GM23338 (cell line): ENCODE data around the gene CNTRL. TPM values are rescaled to one million over a fixed set of nuclear protein-coding genes. Genes with fewer than 3 reads are reported as not detected.
"Not testable (repeated sequence)": the region's sequence is repeated elsewhere in the genome, so short reads cannot be mapped to it uniquely, and the experiment has no call there.

Experiments used
- ATAC-seq: fragments of 200-7000 bp; cut with Tn5 transposase; 3 replicates; pipeline ENCODE4 v1.9.1; 2020
- DNase-seq: peaks from one replicate; pipeline ENCODE4 v3.0.0-alpha.2; 2015; ENCODE audit warnings: low spot score
- H2AFZ ChIP-seq: fragments of 200-600 bp; sonication (generic); 2 replicates; pipeline ENCODE4 v1.8.0; 2016; ENCODE audit warnings: antibody characterized with exemption, mild to moderate bottlenecking, moderate library complexity
- H3F3A ChIP-seq: fragments of 200-600 bp; sonication (generic); replicated peaks from 2 replicates; pipeline ENCODE4 v1.8.0; 2017; ENCODE audit warnings: antibody characterized with exemption, mixed run types, low read depth
- H3K27ac ChIP-seq: fragments of 200-600 bp; sonication (generic); 2 replicates; pipeline ENCODE4 v1.6.1; 2016; ENCODE audit warnings: low read depth
- H3K27me3 ChIP-seq: fragments of 200-600 bp; sonication (generic); 2 replicates; pipeline ENCODE4 v1.8.0; 2016; ENCODE audit warnings: mild to moderate bottlenecking, mixed run types, moderate library complexity; ENCODE audit not compliant: insufficient read depth
- H3K36me3 ChIP-seq: fragments of 200-600 bp; sonication (generic); 2 replicates; pipeline ENCODE4 v1.8.0; 2016; ENCODE audit warnings: mild to moderate bottlenecking; ENCODE audit not compliant: insufficient read depth
- H3K4me1 ChIP-seq: fragments of 200-600 bp; sonication (generic); 2 replicates; pipeline ENCODE4 v1.8.0; 2016; ENCODE audit warnings: mild to moderate bottlenecking, moderate library complexity; ENCODE audit not compliant: insufficient read depth
- H3K4me2 ChIP-seq: fragments of 200-600 bp; sonication (generic); 2 replicates; pipeline ENCODE4 v1.7.1; 2017; ENCODE audit warnings: mixed run types
- H3K4me3 ChIP-seq: fragments of 200-600 bp; sonication (generic); 2 replicates; pipeline ENCODE4 v1.6.1; 2016; ENCODE audit warnings: mixed run types
- H3K79me2 ChIP-seq: fragments of 200-600 bp; sonication (generic); replicated peaks from 2 replicates; pipeline ENCODE4 v1.8.0; 2017; ENCODE audit warnings: mild to moderate bottlenecking; ENCODE audit not compliant: insufficient read depth
- H3K9me2 ChIP-seq: fragments of 200-600 bp; sonication (generic); 2 replicates; pipeline ENCODE4 v1.8.0; 2017; ENCODE audit not compliant: insufficient read depth
- H4K20me1 ChIP-seq: fragments of 200-600 bp; sonication (generic); replicated peaks from 2 replicates; pipeline ENCODE4 v1.8.0; 2017; ENCODE audit warnings: mild to moderate bottlenecking; ENCODE audit not compliant: insufficient read depth
- H3K27ac Mint-ChIP-seq: 2 replicates; pipeline ENCODE4 v1.8.0; 2020; ENCODE audit warnings: inconsistent platforms, mild to moderate bottlenecking, moderate library complexity, mixed read lengths
- H3K27me3 Mint-ChIP-seq: 3 replicates; pipeline ENCODE4 v1.8.0; 2022; ENCODE audit warnings: low read depth, mild to moderate bottlenecking, moderate library complexity, mixed read lengths, inconsistent platforms; ENCODE audit not compliant: insufficient read depth, poor library complexity
- H3K36me3 Mint-ChIP-seq: 3 replicates; pipeline ENCODE4 v1.8.0; 2021; ENCODE audit warnings: low read depth, mild to moderate bottlenecking, inconsistent platforms, moderate library complexity, mixed read lengths
- H3K4me1 Mint-ChIP-seq: 3 replicates; pipeline ENCODE4 v1.8.0; 2020; ENCODE audit warnings: mild to moderate bottlenecking, inconsistent platforms, mixed read lengths
- H3K4me3 Mint-ChIP-seq: 3 replicates; pipeline ENCODE4 v1.8.0; 2021; ENCODE audit warnings: moderate library complexity, mild to moderate bottlenecking, inconsistent platforms, mixed read lengths
- H3K9me3 Mint-ChIP-seq: 3 replicates; pipeline ENCODE4 v1.8.0; 2020; ENCODE audit warnings: moderate library complexity, mild to moderate bottlenecking, inconsistent platforms, mixed read lengths
- CREB1 ChIP-seq: fragments of 250-450 bp; sonication (Bioruptor Pico); IDR thresholded peaks from 2 replicates; pipeline ENCODE4 v1.5.0; 2020; ENCODE audit warnings: low read depth, mild to moderate bottlenecking, moderate library complexity
- CTCF ChIP-seq, 2 experiments: fragments of 200-600 bp in 1 of 2; sonication (generic) in 1 of 2; conservative IDR thresholded peaks; 2 replicates each; pipeline versions ENCODE4 v1.5.1 to v1.6.1; 2016 to 2017; ENCODE audit warnings: antibody characterized with exemption in 2 of 2, low read depth in 2 of 2, mild to moderate bottlenecking in 2 of 2, moderate library complexity in 1 of 2
- ETS1 ChIP-seq: IDR thresholded peaks from 2 replicates; pipeline ENCODE4 v1.6.1; 2016; ENCODE audit warnings: antibody characterized with exemption
- JUNB ChIP-seq: IDR thresholded peaks from one replicate; pipeline ENCODE4 v1.6.1; 2016; ENCODE audit warnings: antibody characterized with exemption; ENCODE audit not compliant: unreplicated experiment
- NANOG ChIP-seq: IDR thresholded peaks from 2 replicates; pipeline ENCODE4 v1.6.1; 2016; ENCODE audit warnings: antibody characterized with exemption, borderline replicate concordance
- POLR2AphosphoS5 ChIP-seq: IDR thresholded peaks from 2 replicates; pipeline ENCODE4 v1.6.1; 2016; ENCODE audit warnings: antibody characterized with exemption, low read depth
- STAT1 ChIP-seq: IDR thresholded peaks from one replicate; pipeline ENCODE4 v1.6.1; 2016; ENCODE audit warnings: antibody characterized with exemption; ENCODE audit not compliant: unreplicated experiment
- ZNF114 ChIP-seq: fragments of 250-450 bp; sonication (Bioruptor Pico); IDR thresholded peaks from 2 replicates; pipeline ENCODE4 v1.5.0; 2020; ENCODE audit warnings: mild to moderate bottlenecking, moderate library complexity
- ZNF331 ChIP-seq: fragments of 250-450 bp; sonication (Bioruptor Pico); IDR thresholded peaks from 2 replicates; pipeline ENCODE4 v1.5.0; 2020; ENCODE audit warnings: low read depth, mild to moderate bottlenecking, moderate library complexity
- ZNF462 ChIP-seq: fragments of 250-450 bp; sonication (Bioruptor Pico); IDR thresholded peaks from 2 replicates; pipeline ENCODE4 v1.5.0; 2020; ENCODE audit warnings: mild to moderate bottlenecking, moderate library complexity
- polyA plus RNA-seq: library from polyadenylated mRNA; unstranded; fragments of >200 nt; fragmentation: Nextera tagmentation; extraction: Ambion mirVana; gene quantifications from 2 replicates; pipeline ENCODE4 v1.2.1, GENCODE V29; 2016
- total RNA-seq: library from RNA; depleted of rRNA; stranded (reverse); fragments of >200 nt; shearing (Covaris generic); gene quantifications from 2 replicates; pipeline ENCODE4 v1.2.3, GENCODE V29; 2014
- TF ChIP-seq, protein P1 (sequence below): IDR thresholded peaks from one replicate; pipeline ENCODE4 v1.6.1; 2018; ENCODE audit warnings: antibody characterized with exemption; ENCODE audit not compliant: unreplicated experiment

Gene CNTRL
- total and polyA plus RNA-seq, 2 experiments from 2014 or later: 9.2 to 11.7 TPM

DNA sequence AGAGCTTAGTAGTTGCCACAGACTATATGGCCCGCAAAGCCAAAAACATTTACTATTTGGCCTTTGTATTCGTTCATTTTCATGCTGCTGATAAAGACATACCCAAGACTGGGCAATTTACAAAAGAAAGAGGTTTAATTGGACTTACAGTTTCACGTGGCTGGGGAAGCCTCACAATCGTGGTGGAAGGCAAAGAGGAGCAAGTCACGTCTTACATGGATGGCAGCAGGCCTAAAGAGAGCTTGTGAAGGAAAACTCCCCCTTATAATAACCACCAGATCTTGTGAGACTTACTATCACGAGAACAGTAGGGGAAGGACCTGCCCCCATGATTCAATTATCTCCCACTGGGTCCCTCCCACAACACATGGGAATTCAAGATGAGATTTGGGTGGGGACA, 16.0 kb downstream of the CNTRL start:
- not testable (repeated sequence) for H3K79me2 ChIP-seq, H4K20me1 ChIP-seq, H3K27me3 Mint-ChIP-seq, H3K4me3 Mint-ChIP-seq, H3K9me3 Mint-ChIP-seq, H3K4me1 ChIP-seq, ATAC-seq, DNase-seq, H3K4me1 Mint-ChIP-seq, H3F3A ChIP-seq, H3K27me3 ChIP-seq, H3K9me2 ChIP-seq, H2AFZ ChIP-seq, H3K27ac ChIP-seq, H3K4me3 ChIP-seq, H3K36me3 Mint-ChIP-seq, H3K27ac Mint-ChIP-seq, H3K36me3 ChIP-seq, H3K4me2 ChIP-seq

DNA sequence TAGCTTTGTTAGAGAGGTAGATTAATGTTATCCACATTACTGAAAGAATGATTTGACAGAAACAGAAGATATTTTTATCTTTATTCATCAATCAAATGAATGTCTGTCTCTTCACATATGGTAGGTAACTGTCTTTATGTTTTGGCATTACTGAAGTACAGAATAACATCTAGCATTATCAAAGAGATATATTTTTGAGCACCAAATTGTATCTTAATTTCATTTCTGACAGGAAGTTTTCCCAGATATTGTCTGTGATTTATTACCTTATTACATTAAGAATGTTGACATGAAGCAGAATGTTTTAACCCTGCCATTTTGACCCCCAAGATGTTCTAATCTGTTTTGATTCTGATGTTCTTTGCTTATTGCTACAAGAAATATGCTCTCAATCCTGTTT, 20.3 kb downstream of the CNTRL start:
- Histone ChIP-seq H3K4me1 (no peaks in the 10 kb centered on the region), H2AFZ (no peak overlapping the region), H3F3A (no peaks in the 10 kb centered on the region), H3K9me2 (no peaks in the 10 kb centered on the region), H3K4me3 (no peak overlapping the region), H3K79me2 (no peaks in the 10 kb centered on the region), H3K27me3 (no peaks in the 10 kb centered on the region), H4K20me1 (no peaks in the 10 kb centered on the region; the same call in 1 of the 2 replicates), H3K4me2 (no peak overlapping the region), H3K36me3 (no peaks in the 10 kb centered on the region), H3K27ac (no peak overlapping the region)
- Mint-ChIP-seq H3K27ac (no peak overlapping the region), H3K27me3 (peaks cover 4% of the 10 kb centered on the region), H3K36me3 (peaks cover 26% of the 10 kb centered on the region), H3K4me3 (no peak overlapping the region), H3K9me3 (peaks cover 17% of the 10 kb centered on the region), H3K4me1 (no peaks in the 10 kb centered on the region)
- ATAC-seq (no peak), DNase-seq (no peak)
- TF ChIP-seq CREB1 (CRISPR knock-in tag) (no peak), ETS1 (no peak), STAT1 (no peak), POLR2AphosphoS5 (no peak), ZNF462 (no peak), ZNF331 (CRISPR knock-in tag) (no peak), CTCF (conservative IDR thresholded peaks at IDR 0.05; ENCODE audit: low read depth in 2 of 2) (no peak), ZNF114 (CRISPR knock-in tag) (no peak), JUNB (no peak), NANOG (no peak)
- TF ChIP-seq, protein P1, sequence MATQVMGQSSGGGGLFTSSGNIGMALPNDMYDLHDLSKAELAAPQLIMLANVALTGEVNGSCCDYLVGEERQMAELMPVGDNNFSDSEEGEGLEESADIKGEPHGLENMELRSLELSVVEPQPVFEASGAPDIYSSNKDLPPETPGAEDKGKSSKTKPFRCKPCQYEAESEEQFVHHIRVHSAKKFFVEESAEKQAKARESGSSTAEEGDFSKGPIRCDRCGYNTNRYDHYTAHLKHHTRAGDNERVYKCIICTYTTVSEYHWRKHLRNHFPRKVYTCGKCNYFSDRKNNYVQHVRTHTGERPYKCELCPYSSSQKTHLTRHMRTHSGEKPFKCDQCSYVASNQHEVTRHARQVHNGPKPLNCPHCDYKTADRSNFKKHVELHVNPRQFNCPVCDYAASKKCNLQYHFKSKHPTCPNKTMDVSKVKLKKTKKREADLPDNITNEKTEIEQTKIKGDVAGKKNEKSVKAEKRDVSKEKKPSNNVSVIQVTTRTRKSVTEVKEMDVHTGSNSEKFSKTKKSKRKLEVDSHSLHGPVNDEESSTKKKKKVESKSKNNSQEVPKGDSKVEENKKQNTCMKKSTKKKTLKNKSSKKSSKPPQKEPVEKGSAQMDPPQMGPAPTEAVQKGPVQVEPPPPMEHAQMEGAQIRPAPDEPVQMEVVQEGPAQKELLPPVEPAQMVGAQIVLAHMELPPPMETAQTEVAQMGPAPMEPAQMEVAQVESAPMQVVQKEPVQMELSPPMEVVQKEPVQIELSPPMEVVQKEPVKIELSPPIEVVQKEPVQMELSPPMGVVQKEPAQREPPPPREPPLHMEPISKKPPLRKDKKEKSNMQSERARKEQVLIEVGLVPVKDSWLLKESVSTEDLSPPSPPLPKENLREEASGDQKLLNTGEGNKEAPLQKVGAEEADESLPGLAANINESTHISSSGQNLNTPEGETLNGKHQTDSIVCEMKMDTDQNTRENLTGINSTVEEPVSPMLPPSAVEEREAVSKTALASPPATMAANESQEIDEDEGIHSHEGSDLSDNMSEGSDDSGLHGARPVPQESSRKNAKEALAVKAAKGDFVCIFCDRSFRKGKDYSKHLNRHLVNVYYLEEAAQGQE: no peak
